Neural progenitor cell (in vitro differentiated cells): ENCODE data around the gene TXNRD1.

Experiments used
- CTCF ChIP-seq: fragments of 200-600 bp; sonication (generic); IDR thresholded peaks from 2 replicates; pipeline ENCODE4 v1.5.1; 2017; ENCODE audit warnings: antibody characterized with exemption, mild to moderate bottlenecking
- EZH2phosphoT487 ChIP-seq: fragments of 200-600 bp; sonication (generic); IDR thresholded peaks from 2 replicates; pipeline ENCODE4 v1.6.1; 2017; ENCODE audit warnings: antibody characterized with exemption

GRCh38 chr12:104219361-104219892 lies 3.8 kb downstream of the TXNRD1 start:
- TF ChIP-seq CTCF (no peak), EZH2phosphoT487 (no peak)
